ENCODE data around the gene GRHL3.
"Not testable (repeated sequence)": the region's sequence is repeated elsewhere in the genome, so short reads cannot be mapped to it uniquely, and the experiment has no call there.

GRHL3 gene

DNA sequence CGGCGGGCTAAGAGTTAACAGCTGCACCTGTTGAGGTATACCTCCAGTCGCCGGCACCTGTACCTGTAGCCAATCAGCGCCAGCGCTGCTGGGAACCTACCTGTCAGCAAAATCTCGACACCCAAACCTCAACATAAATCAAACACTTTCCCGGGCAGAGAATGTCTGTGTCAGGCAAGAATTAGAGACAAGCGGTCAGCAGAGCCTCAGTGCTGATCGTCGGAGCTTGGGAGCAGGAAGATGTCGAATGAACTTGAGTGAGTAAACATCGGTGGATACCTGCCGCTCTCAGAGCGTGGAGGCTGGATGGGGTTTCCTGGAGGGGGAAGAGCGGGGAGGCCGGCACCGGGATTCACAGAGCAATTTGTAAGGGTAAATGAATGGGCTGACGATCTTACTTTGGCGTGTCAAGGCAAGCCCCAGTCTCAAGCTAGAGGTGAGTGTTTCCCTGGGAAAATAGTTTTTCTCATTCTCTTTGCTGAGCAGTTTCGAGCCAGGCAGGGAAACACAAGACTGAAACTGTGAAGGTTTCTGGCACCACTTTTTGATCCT is at the start of gene GRHL3:
Gene GRHL3 (plus strand): TSS at position 46 of the 552 bp plus-strand sequence. CDS start 195 bp downstream, at position 241.
- no peak for DNase-seq (ENCODE audit: low read depth in 2 of 2)

DNA sequence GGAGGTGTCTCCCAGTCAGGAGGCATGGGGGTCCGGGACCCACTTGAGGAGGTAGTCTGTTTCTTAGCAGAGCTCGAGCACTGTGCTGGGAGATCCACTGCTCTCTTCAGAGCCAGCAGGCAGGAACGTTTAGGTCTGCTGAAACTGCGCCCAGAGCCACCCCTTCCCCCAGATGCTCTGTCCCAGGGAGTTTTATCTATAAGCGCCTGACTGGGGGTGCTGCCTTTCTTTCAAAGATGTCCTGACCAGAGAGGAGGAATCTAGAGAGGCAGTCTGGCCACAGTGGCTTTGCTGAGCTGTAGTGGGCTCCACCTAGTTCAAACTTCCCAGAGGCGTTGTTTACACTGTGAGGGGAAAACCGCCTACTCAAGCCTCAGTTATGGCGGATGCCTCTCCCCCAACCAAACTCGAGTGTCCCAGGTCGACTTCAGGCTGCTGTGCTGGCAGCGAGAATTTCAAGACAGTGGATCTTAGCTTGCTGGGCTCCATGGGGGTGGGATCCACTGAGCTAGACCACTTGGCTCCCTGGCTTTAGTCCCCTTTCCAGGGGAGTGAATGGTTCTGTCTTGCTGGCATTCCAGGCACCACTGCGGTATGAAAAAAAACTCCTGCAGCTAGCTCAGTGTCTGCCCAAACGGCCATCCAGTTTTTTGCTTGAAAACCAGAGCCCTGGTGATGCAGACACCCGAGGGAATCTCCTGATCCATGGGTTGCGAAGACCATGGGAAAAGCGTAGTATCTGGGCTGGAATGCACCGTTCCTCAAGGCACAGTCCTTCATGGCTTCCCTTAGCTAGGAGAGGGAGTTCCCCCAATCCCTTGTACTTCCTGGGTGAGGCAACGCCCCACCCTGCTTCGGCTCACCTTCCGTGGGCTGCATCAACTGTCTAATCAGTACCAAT is 44.7 kb upstream of the GRHL3 start:
- not testable (repeated sequence) for DNase-seq (ENCODE audit: low read depth in 2 of 2)

DNA sequence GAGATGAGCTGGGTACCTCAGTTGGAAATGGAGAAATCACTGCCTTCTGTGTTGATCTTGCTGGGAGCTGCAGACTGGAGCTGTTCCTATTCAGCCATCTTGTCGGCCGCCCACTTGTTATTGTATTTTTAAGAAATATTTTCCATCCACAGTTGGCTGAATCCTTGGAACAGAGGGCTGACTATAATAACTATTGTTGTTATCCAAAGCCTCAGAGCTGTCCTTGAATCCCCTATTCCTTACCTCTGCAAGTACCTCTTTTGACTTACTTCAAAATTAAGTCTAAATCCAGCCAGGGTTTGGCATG is 44.1 kb upstream of the GRHL3 start:
- DNase-seq (ENCODE audit: low read depth in 2 of 2), result no peak

DNA sequence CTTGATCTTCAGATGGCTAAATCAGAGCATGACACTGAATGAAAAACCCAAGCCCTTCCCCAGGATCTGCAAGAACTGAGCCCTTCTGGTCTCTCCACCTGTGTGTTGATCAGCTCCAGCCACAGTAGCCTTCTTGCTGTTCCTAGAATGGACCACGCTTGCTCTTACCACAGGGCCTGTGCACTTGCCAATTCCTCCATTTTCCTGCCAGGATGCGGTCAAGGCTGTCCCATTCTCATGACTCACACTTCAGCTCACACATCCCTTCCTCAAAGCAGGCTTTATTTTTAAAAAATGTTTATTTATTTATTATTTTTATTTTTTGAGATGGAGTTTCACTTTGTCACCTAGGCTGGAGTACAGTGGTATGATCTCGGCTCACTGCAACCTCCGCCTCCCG is 43.6 kb upstream of the GRHL3 start:
- no peak for DNase-seq (ENCODE audit: low read depth in 2 of 2)

DNA sequence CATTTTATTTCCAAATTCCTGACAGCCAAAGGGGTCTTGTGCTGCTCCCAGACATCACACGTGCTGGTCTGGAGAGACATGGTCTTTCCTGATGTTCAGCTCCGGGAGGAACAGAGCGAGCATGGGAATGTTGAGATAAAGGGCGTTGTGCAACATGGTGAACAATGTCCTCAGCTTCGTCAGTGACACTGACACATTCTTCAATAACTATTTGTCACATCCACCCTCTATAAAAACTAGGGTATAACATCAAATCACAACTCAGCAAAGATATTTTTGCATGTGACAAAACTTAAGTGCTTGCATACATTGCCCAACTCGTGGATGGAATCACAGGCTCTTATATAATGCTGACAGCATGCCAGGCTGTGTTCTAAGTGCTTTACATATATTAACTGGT is 42.4 kb upstream of the GRHL3 start:
- no peak for DNase-seq (ENCODE audit: low read depth in 2 of 2)

DNA sequence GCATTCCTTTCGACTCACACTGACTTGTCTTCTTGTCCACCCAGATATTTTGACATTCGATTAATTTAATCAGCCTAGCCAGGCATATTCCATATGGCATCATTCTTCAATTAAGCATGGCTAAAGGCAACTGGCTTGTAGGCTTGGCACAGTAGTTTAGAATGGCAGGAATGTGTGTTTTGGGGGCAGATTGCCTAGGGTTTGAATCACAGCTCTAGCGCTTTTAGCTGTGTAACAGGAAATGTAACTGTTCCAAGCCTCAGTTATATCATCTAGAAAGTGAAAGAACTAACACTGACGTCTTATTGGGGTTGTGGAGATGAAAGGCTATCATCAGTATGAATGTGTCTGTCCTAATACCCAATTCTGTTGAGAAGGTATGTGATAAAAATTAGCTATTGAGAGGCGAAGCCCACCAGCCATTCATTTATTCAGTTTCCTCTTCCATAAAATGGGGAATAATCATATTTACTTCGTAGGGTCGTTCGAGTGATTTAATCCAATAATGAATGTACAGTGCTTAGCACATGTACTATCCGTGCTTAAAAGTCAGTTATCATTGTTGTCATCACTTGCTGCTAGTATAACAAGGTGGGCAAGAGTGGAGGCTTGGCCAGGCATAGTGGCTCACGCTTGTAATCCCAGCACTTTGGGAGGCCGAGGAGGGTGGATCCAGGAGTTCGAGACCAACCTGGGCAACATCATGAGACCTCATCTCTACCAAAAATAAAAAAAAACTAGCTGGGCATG is 41.6 kb upstream of the GRHL3 start:
- DNase-seq (ENCODE audit: low read depth in 2 of 2), result no peak

DNA sequence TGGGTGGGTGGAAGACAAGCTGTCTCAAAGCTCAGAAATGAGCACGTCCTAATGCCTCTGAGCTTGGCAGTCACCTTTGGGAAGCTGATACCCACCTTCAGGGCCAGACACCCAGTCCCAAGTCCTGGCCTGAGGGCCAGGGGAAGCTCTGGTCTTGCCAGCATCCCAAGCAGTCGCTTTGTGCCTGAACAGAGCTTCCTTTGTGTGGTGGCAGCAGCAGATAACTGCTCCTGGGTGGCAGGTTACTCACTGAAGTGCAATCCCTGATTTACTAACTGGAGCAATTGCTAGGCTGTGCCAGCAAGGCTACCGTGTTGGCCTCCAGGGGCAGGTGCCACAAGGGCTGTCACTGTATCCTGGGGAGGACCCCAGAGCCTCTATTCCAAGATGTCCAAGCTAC is 40.4 kb upstream of the GRHL3 start:
- no peak for DNase-seq (ENCODE audit: low read depth in 2 of 2)

DNA sequence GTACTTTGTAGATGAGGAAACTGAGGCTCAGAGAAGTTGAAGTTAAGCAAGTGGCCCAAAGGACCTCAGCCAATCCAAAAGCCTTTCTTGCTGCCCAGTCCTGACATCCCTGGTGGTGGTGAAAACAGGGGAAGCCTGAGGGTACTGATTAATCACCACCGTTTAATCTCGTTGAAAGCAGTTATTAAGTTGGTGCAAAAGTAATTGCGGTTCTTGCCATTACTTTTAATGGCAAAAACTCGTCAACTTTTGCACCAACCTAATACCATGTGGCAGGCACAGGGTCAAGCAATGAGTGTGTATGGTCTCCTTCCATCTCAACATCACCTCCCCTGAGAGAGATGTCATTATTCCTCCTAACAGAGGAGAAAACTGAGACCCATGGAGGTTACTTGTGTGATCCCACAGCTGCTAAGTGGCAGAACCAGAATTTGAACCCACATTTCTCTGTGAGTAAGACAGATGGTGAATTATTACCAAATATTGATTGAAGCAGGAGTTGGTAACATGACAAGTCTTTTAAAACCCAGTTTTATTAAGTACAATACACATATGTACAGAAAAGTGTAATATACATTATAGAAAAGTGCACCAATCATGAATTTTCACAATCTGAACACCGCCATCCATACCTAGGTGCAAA is 39.4 kb upstream of the GRHL3 start:
- DNase-seq (ENCODE audit: low read depth in 2 of 2), result no peak

DNA sequence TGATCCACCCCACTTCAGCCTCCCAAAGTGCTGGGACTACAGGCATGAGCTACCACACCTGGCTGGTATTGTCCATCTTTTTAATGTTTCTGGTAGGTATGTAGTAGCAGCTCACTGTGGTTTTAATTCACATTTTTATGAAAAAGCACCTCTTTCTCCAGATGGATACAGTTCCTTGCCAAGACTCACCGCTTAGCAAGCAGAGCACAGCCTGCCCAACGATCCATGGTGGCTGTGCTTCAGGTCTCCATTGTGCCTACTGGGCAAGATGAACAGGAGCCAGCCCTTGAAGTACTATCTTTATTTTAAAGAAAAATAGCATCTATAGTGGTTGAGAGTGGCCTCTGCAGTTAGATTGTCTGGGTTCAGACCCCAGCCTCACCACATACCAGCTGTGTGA is 37.6 kb upstream of the GRHL3 start:
- DNase-seq (ENCODE audit: low read depth in 2 of 2), result no peak

DNA sequence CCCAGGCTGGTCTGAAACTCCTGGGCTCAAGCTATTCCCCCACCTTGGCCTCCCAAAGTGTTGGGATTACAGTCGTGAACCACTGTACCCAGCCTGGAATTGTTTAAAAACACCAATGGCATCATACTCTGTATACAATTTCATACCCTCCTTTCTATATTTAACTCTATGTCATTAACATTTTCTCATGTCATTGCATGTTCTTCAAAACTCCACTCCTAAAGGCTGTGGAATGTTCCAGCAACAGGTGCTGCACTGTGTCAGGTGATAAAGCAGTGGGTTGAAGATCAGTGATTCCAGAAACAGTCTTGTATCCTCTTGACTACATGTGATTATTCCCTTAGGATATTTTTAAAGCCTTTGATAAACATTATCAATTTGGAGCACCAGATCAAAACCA is 36.7 kb upstream of the GRHL3 start:
- no peak for DNase-seq (ENCODE audit: low read depth in 2 of 2)

DNA sequence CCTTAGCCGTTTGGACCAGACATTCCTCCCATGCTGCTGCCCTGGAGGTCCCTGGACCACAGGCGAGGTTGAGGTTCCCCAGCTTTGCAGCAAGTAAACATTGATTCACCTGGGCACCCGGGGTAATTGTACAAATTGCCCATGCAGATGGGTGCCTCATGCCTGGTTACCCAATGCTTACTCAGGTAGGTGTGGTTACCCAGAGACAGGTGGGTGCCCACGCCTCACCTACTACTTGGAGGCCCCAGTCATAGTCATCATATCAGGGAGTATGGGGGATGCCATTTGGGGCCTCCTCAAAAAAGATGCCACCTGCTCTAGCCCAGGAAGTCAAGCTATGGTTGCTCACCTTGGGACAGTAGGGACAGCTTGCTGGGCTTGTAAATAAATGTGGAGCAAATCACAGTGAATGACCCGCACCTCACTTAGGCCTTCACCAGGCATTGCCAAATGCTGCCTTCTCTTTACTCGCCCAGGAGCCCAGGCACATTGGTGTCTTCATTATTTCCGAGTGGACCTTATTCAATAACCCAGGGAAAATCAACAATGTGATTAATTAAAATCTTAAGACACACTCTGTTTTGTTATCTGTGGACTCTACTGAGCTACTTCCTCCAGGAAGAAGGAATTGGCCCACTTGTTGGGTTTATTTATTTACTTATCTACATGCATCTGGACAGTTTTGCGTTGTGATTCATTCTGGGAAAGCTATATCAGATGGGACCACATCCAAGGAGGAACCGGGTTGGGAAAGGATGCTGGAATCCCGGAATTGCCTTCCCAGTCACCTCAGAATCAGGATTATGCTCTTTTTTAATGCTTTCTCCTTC is 35.6 kb upstream of the GRHL3 start:
- DNase-seq (ENCODE audit: low read depth in 2 of 2), result no peak

DNA sequence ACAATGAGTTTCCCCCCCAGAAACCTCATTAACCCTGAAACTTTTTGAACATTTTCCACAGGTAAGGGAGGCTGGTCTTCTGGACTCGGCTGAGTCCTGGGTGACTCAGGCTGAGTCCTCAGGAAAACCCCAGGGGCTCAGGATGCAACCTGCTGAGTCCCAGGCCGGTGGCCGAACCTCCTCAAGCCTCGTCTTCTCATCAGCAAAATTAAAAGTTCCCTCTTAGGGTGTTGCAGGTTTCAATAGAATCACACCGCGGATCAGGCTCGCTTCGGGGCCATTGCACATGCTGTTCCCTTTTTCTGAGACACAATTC is 35.0 kb upstream of the GRHL3 start:
- no peak for DNase-seq (ENCODE audit: low read depth in 2 of 2)

DNA sequence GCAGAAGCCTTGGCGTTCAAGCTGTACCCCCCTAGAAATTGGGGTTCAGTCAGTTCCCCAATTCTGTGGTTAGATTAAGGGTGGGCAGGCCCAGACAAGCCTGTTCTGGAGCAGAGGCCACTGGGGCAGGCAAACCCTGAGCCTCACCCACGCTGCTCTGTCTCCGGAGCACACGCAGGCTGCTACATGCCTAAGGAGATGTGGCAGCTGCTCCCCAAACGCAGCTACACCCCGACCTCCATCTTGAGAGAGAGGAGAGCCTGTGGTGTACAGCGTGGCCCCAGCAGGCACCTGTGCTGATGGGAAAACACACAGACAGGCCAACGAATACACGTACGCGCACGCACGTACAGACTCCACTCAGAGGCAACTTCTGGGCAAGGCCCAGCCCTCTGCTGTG is 33.9 kb upstream of the GRHL3 start:
- no peak for DNase-seq (ENCODE audit: low read depth in 2 of 2)

DNA sequence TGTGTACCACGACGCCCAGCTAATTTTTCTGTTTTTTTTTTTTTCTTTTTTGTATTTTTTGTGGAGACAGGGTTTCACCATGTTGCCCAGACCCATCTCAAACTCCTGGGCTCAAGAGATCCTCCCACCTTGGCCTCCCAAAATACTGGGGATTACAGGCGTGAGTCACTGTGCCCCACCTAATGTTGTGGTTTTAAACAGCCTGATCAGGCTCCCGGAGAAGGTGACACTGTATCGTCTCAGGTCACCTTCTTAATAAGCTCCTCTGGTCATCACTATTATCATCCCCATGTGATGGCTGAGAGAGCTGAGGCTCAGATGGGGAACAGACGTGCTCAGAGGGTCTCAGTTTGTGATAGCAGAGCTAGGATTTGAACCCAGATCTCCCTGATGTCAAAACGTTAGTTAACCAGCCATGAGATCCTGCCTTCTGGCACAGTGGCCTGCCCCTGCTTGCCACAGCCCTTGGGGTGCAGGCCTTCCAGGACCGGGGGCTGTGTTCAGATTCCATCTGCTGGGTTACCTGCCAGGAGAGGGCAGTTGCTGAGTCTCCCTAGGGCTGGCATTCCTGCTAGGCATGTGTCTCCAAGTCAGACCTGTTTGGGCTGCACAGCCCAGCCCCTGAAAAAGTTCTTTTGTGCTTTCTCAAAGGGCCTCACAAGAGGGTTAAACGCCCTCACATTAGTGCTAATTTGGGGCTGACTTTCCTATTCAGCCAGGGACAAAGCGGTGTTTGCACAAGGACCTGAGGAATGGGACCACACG is 32.7 kb upstream of the GRHL3 start:
- no peak for DNase-seq (ENCODE audit: low read depth in 2 of 2)

DNA sequence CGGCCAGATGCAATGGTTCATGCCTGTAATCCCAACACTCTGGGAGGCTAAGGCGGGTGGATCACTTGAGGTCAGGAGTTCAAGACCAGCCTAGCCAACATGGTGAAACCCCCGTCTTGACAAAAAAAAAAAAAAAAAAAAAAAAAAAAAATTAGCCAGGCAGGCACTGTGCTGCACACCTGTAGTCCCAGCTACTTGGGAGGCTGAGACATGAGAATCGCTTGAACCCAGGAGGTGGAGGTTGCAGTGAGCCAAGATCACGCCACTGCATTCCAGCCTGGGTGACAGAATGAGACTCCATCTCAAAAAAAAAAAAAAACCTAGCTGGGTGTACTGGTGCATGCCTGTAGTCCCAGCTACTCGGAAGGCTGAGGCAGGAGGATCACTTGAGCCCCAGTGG is 31.4 kb upstream of the GRHL3 start:
- not testable (repeated sequence) for DNase-seq (ENCODE audit: low read depth in 2 of 2)

DNA sequence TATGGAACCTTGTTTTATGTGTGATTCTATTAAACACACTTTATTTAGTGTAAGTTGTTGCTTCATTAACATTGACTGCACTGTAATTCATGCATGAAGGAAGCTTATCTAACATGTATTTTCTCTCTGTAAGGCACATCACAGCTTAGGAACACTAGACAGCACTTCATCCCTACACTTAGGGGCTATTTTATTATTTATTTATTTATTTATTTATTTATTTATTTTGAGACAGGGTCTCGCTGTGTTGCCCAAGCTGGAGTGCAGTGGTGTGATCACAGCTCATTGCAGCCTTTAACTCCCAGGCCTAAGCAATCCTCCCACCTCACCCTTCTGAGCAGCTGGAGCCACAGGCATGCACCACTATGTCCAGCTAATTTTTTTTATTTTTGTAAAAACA is 30.7 kb upstream of the GRHL3 start:
- no peak for DNase-seq (ENCODE audit: low read depth in 2 of 2)

DNA sequence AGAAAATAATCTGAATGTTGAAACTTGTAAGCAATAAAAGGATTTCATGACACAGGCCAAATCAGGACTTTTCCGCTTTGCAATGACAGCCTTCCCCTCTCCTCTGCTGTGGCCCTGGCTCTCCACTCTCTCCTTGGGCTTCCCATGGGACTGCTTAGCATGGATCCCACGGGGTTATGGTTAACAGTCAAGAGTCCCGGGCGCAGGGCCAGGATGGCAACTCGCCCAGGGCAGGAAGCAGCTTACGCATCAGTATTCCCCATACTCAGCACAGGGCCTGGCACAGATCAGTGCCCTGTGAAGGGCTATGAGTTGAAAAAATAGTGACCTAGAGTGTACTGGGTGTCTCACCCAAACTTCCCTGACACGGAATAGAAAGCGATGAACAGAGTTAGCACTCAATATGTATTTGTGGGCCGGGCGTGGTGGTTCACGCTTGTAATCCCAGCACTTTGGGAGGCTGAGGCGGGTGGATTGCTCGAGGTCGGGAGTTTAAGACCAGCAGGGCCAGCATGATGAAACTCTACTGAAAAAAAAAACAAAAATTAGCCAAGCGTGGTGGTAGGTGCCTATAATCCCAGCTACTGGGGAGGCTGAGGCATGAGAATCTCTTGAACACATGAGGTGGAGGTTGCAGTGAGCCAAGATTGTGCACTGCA is 29.1 kb upstream of the GRHL3 start:
- DNase-seq (ENCODE audit: low read depth in 2 of 2), result no peak

DNA sequence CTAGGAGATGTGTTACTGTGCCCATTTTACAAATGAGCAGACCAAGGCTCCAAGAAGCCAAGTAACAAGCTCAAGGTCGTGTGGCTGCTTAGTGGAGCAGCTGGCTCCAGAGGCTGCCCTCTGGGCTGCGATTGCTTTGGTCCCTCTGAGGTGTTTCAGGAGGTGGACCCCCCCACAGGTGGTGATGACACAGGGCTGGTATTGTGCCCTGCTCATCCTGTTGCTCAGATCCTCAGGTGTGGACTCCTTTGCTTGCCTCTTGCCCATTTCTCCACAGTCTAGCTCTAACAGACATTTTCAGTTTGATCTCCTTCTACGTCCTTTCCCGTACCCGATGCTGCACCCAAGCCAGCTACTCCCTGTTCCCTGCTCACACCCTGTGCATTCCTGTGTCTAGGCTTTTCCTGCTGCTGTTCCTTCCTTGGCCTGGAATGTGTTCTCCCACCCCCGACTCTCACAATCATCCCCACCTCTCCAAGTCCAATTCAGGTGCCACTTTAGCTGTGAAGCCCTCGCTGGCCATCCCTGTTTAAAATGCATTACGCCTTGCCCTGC is 28.1 kb upstream of the GRHL3 start:
- no peak for DNase-seq (ENCODE audit: low read depth in 2 of 2)

DNA sequence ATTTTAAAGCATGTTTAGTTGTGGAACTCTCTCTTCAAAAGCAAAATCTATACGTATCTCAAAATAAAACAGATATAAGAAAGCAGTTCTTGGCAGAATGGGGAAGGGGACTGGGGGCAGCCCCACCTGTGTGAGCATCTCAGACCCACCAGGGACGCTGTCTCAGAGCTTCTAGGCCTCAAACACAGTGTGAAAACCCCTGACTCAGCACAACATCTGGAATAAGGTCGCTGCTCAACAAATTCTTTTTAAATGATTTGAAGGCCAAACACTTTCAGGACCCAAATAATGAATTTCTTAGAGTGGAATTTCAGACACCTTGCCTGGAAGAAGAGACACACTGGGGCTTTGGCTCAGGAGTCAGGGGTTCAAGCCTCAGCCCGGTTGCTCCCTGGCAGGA is 27.1 kb upstream of the GRHL3 start:
- DNase-seq (ENCODE audit: low read depth in 2 of 2), result no peak

DNA sequence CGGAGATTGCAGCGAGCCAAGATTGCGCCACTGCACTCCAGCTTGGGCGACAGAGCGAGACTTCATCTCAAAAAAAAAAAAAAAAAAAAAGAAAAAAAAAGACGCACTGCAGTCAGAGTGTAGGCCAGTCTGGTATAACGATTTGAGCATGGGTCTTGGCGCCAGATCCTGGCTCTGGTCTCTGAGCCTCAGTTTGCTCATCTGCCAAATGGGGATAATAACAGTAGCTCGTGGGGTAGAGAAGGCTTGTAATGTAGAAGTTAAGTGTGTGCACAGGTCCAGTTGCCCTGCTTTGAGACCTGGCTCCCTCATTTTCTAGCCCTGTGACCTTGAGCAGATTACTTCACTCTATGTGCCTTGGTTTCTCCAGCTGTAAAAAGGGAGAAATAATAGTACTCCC is 26.3 kb upstream of the GRHL3 start:
- no peak for DNase-seq (ENCODE audit: low read depth in 2 of 2)

All from stimulated activated CD8-positive, alpha-beta memory T cell treated with anti-CD3 and anti-CD28 coated beads, Interleukin-7, amount 100 ng/mL, for 1 hour (primary cell).